NOMO-1 treated with dmso at 0.1 percent for 144 hours (cell line): Measurements from ENCODE around the gene DDX46.
A peak's percentile ranks its signal among the peaks of the same experiment; 100 is the strongest.
"Not testable (repeated sequence)": the region's sequence is repeated elsewhere in the genome, so short reads cannot be mapped to it uniquely, and the experiment has no call there.

ENCODE experiments used
- DNase-seq: peaks from one replicate; lab custom pipeline; 2025; ENCODE audit not compliant: unreplicated experiment; lab: John Stamatoyannopoulos, UW

Gene DDX46

DNA sequence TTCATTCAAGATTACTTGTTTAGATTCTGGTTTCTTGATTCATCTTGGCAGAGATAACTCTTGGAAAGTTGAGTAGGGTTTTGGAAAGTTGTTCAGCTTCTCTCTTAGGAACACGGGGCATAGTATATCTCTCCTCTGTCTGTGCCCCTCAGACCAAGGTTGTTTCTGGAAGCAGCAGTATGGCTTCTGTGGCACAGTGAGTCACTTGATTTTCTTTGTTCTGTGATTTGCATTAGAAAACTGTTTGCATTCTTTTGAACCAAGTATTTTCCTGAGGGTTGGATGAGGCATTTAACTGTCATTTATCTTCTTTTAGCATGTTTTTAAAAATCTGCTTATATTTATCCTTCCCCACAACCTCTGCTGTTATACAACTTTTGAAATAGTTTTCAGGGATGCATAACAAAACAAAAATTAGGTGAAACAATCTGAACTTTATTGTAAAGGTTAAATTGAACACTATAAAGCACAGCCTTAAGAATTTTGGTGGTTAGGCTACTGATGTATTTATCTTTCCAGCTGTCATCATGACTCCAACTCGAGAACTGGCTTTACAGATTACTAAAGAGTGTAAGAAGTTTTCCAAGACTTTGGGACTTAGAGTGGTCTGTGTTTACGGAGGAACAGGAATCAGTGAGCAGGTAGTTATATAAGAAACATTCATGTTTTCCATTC is 26.5 kb downstream of the DDX46 start:
- no peak for DNase-seq

GRCh38 chr5:134787692-134788091 is 29.1 kb downstream of the DDX46 start:
- DNase-seq, result no peak

- no peak for DNase-seq
Measured at GRCh38 chr5:134791580-134791979, 33.0 kb downstream of the DDX46 start.

DNA sequence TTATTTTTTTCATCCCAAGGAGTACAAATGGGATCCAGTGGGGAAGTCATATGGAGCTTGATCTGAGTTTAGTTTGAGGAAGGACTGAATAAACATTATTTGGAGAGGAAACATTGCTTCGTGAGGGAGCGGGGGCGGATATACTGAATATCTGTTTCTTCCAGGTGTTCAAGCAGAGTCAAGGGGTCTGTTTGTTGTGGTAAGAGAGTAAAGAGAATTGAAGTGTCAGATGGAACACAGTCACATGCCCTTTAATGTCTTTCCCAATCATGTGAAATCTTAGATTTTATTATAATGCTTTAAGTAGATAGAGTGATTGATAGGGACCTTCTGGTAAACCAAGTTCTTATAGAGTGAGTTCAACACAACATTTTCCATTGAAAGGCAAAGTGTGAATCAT is 33.7 kb downstream of the DDX46 start:
- no peak for DNase-seq

DNA sequence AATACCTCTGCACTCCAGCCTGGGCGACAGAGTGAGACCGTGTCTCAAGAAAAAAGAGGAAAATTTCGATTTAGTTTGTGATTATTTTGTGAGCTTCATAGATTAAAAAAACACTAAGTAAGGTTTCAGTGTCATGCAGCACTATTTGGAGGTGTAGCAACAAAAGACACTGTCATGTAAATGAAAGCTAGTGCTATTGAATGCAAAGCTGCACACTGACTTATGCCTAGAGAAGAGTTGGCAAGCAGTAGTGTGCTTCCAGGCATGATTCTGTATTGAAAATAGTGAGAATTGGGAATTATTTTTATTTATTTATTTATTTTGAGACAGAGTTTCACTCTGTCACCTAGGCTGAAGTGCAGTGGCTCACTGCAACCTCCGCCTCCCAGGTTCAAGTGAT is 34.5 kb downstream of the DDX46 start:
- DNase-seq, result no peak

DNA sequence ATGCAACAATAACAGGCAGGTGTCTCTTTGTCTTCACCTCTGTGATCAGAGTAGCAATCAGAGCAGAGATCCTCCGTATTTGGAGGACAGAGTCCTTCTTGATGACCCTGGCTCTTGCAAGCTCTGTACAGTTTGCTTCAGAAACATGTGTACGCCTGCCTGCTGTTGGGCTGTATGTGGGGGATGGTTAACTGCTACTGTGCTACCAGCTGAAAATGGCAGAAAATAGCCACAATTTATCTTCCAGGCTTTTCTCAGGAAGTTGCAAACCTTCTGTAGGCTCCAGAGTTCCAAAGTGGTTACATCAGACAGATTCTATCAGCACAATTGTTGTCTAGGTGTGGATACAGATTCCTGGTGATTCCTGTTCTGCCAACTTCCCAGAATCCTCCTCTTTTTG is 35.5 kb downstream of the DDX46 start:
- DNase-seq, result no peak

GRCh38 chr5:134794819-134795218 is 36.2 kb downstream of the DDX46 start:
- DNase-seq, result no peak

DNA sequence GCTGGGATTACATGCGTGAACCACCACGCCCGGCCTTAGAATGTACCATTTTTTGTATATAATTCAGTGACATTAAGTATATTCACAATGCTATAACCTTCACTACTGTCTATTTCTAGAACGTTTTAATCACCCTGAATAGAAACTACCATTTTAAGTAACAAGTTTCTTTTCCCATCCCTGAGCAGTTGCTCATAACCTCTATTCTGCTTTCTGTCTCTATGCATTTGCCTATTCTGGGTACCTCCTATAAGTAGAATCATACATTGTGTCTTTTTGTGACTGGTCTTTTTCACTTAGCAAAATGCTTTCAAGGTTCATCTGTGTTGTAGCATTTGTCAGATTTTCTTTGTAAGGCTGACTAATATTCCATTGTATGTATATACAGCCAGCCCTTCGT is 39.9 kb downstream of the DDX46 start:
- no peak for DNase-seq

DNA sequence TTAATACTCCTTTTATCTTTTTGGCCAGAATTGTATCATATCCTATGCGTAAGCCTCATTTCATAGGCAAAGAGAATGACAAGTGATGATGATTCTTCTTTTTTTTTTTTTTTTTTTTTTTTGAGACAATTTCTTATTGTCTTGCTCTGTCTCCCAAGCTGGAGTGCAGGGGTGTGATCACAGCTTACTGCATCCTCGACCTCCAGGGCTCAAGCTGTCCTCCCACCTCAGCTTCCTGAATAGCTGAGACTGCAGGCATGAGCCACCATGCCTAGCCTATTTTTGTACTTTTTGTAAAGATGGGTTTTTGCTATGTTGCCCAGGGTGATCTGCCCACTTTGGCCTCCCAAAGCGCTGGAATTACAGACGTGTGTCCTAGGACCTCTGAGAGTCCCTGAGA is 45.2 kb downstream of the DDX46 start:
- DNase-seq, result no peak

DNA sequence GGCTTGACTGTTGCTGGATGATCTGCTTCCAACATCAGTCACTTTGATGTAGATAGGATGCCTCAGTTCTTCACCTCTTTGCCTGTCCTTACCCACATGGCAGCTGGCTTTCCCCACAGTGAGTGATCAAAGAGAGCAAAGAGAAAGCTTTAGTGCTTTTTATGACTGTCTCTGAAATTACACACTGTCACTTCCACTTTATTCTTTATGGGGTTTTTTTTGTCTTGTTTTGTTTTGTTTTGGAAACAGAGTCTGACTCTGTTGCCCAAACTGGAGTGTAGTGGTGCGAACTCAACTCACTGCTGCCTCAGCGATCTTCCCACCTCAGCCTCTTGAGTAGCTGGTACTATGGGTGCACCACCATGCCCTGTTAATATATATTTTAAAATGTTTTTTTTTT is 54.8 kb downstream of the DDX46 start:
- DNase-seq, result no peak

GRCh38 chr5:134813827-134814226 is 55.2 kb downstream of the DDX46 start:
- peak; percentile 75 for DNase-seq

- no peak for DNase-seq
Measured at GRCh38 chr5:134817006-134817405, 58.4 kb downstream of the DDX46 start.

DNA sequence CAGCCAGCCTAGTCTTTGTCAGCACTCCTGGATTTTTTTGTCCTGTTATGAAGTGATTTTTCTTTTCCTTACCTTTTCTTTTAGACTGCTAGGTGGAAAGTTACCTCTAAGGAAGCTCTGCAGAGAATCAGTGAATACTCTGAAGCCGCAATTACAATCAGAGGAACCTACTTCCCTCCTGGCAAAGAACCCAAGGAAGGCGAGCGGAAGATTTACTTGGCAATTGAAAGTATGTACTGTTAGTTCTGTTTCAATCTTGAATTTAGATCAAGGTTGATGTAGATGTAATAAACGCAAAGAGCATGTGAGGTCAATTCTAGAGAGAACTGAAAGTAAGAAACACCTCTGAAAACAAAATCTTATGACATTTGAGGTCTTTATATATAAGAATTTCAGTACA is 60.2 kb downstream of the DDX46 start:
- no peak for DNase-seq

DNA sequence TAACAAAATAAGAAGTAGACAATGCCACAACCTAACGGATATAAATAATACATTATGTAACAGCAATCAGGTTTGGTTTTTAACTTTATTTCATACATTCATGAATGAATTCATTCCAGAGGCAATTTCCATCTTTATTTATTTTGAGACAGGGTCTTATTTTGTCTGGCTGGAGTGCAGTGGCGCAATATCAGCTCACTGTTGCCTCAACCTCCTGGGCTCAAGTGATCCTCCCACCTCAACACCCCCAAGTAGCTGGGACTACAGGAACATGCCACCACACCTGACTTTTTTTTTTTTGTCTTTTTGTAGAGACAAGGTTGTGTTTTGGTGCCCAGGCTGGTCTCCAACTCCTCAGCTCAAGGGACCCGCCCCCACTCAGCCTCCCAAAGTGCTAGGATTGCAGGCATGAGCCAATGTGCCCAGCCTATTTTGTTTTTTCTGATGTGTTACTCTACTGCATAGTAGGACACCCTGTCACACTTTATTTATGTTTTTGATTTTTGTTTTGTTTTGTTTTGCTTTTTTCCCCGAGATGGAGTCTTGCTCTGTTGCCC is 60.9 kb downstream of the DDX46 start:
- no peak for DNase-seq

DNA sequence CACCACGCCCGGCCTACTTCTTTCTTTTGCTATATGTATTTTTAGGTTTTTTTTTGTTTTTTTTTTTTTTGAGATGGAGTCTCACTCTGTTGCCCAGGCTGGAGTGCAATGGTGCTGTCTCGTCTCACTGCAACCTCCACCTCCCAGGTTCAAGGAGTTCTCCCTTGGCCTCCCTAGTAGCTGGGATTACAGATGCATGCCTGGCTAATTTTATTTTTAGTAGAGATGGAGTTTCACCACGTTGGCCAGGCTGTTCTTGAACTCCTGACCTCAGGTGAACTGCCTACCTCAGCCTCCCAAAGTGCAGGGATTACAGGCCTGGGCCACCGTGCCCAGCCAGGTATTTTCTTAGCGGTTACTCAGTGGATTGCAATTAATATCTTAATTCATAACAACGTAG is 63.3 kb downstream of the DDX46 start:
- no peak for DNase-seq

DNA sequence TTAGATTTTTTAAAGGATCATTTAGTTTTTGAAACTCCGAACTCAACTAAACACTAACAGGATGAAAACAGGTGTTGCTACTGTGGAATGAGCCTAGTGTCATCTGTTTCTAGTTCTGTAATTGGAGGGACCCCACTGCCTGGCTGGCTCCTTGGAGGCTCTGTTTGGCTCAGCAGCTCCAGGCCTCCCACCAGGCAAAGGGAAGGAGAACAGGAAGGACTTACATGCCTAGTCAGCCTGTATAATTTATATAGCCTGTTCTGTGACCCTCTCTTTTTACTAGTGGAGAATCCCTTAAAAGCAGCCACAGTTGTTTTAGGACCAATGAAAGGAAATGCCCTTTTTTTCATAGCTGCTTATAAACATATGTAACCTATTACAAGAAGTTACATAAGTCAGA is 66.1 kb downstream of the DDX46 start:
- DNase-seq, result no peak

DNA sequence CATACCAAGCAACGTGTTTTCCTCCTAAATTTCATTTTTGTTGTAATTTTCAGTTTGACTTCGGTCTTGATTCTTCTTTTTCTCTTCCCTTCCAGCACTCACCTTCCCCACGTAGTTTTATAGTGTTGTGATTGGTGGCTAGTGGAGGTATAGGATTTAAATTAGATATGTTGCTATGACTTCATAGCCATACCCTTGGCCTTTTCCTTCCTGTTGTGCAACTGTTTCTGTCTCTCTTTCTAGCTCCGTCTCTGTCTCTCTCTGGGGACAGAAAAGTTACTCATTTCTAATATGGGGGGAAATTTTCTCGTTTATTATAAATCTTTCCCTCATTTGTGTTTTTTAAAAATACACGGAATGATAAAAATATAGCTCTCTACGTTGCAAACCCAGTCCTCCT is 66.6 kb downstream of the DDX46 start:
- no peak for DNase-seq

DNA sequence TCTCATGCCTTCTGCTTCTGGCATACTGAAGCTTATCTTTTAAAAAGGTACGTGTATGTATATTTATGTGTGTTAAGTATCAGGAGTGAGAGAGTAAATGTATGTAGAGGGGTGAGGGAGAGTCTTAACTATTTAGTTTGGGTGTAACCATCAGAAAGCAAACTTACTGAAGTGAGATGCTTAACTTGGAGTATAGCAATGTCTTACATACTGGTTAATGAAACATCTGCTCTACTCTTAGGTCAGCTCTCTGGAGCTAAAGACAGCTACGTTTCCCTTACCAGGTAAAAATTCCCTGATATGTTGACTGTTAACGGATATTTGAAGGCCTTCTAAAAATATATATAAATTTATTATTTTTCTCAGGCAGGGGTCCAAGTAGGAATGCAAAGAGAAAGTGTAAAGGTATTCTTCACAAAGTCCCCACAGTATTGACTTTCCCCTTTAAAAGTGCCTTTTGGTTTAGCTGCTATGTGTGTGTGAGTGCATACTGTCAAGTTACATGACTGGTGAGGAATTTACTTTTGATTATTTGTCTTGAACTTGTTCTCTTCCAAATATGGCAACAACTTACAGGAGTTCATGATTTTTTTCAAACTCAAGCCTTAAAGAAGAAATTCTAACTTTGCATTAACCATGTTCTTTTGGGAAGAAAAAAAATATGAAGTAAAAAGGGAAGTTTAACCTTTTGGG is 74.9 kb downstream of the DDX46 start:
- DNase-seq, result no peak

DNA sequence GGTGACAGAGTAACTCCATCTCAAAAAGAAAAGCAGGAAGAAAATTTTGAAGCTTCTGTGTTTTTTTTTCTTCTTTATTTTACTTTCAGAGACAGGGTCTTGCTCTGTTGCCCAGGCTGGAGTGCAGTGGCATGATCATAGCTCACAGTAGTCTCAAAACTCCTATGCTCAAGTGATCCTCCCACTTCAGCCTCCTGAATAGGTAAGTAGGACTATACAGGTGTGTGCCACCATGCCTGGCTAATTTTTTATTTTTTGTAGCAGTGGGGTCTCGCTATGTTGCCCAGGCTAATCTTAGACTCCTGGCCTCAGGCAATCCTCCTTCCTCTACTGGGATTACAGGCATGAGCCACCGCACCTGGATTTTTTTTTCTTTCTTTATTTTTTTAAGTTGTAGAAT is 77.0 kb downstream of the DDX46 start:
- no peak for DNase-seq

- no peak for DNase-seq
Measured at GRCh38 chr5:134837530-134838181, 79.1 kb downstream of the DDX46 start.

- DNase-seq, result not testable (repeated sequence)
Measured at GRCh38 chr5:134838361-134838760, 79.8 kb downstream of the DDX46 start.

DNA sequence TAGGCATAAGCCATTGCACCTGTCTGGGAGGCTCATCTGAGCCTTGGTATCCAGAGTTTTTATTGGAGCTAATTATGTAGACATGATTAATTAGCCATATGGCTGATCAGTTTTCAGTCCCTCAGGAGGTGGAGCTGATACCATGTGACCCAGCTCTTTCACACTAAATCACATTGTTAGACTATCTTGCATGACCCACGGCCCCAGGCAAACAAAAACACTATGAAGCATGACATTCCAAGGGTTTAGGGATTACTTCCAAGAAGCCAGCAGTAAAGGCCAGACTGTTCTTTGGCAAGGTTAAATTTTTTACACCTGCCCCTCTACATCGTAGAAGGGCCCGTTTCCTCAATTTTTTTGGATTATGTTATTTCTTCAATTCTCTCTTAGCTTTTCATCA is 82.2 kb downstream of the DDX46 start:
- no peak for DNase-seq
